KG1 (cell line): ENCODE measurements around the gene C1orf226.
"Not testable (repeated sequence)": the region's sequence is repeated elsewhere in the genome, so short reads cannot be mapped to it uniquely, and the experiment has no call there.

ENCODE experiments used
- DNase-seq: peaks from one replicate; lab custom pipeline; 2025; lab: John Stamatoyannopoulos, UW

The C1orf226 gene

GRCh38 chr1:162381383-162381782 is at the start of gene C1orf226:
C1orf226 (plus strand) TSS chr1:162381728; CDS start chr1:162381902, 174 bp downstream.
- DNase-seq: no peak

GRCh38 chr1:162333991-162334390 is 47.5 kb upstream of the C1orf226 start:
- no peak for DNase-seq

- no peak for DNase-seq
Measured at GRCh38 chr1:162335126-162335525, 46.4 kb upstream of the C1orf226 start.

- no peak for DNase-seq
Measured at GRCh38 chr1:162336621-162337285, 44.8 kb upstream of the C1orf226 start.

GRCh38 chr1:162342452-162342983 is 39.0 kb upstream of the C1orf226 start:
- no peak for DNase-seq

- no peak for DNase-seq
Measured at GRCh38 chr1:162343470-162343869, 38.1 kb upstream of the C1orf226 start.

- no peak for DNase-seq
Measured at GRCh38 chr1:162347281-162347680, 34.2 kb upstream of the C1orf226 start.

GRCh38 chr1:162349635-162350330 is 31.7 kb upstream of the C1orf226 start:
- no peak for DNase-seq

- no peak for DNase-seq
Measured at GRCh38 chr1:162351246-162351842, 30.2 kb upstream of the C1orf226 start.

GRCh38 chr1:162351874-162352273 is 29.7 kb upstream of the C1orf226 start:
- not testable (repeated sequence) for DNase-seq

GRCh38 chr1:162353078-162353477 is 28.4 kb upstream of the C1orf226 start:
- DNase-seq: no peak

- DNase-seq: no peak
Measured at GRCh38 chr1:162353702-162354101, 27.8 kb upstream of the C1orf226 start.

GRCh38 chr1:162357681-162358266 is 23.8 kb upstream of the C1orf226 start:
- no peak for DNase-seq

- no peak for DNase-seq
Measured at GRCh38 chr1:162358928-162359327, 22.6 kb upstream of the C1orf226 start.

GRCh38 chr1:162359523-162360236 is 21.8 kb upstream of the C1orf226 start:
- DNase-seq: no peak

- no peak for DNase-seq
Measured at GRCh38 chr1:162360237-162360873, 21.2 kb upstream of the C1orf226 start.

- no peak for DNase-seq
Measured at GRCh38 chr1:162360874-162361260, 20.7 kb upstream of the C1orf226 start.

GRCh38 chr1:162361349-162361748 is 20.2 kb upstream of the C1orf226 start:
- DNase-seq: no peak

GRCh38 chr1:162363823-162364222 is 17.7 kb upstream of the C1orf226 start:
- DNase-seq: no peak

GRCh38 chr1:162364498-162364897 is 17.0 kb upstream of the C1orf226 start:
- no peak for DNase-seq

GRCh38 chr1:162365284-162366020 is 16.1 kb upstream of the C1orf226 start:
- no peak for DNase-seq
